H9 (cell line): Measurements from ENCODE around the gene TRIO. TPM values are rescaled to one million over a fixed set of nuclear protein-coding genes. Genes with fewer than 3 reads are reported as not detected.

ENCODE experiments used
- DNase-seq: peaks from one replicate; pipeline ENCODE4 v3.0.0-alpha.2; 2017
- H2AFZ ChIP-seq: one replicate; pipeline ENCODE4 v1.6.1; 2013; ENCODE audit warnings: mild to moderate bottlenecking, low read length, control low read depth, moderate library complexity
- H2AK5ac ChIP-seq: 2 replicates; pipeline ENCODE4 v1.6.1; 2013; ENCODE audit warnings: low read length, control low read depth, mixed read lengths; ENCODE audit not compliant: insufficient read length
- H2BK120ac ChIP-seq: one replicate; pipeline ENCODE4 v1.6.1; 2013; ENCODE audit warnings: low read depth, mild to moderate bottlenecking, low read length, control low read depth, inconsistent platforms; ENCODE audit not compliant: poor library complexity, severe bottlenecking
- H2BK12ac ChIP-seq: 2 replicates; pipeline ENCODE4 v1.6.1; 2013; ENCODE audit warnings: low read length, control low read depth, mixed read lengths, low read depth; ENCODE audit not compliant: insufficient read length
- H2BK15ac ChIP-seq: 2 replicates; pipeline ENCODE4 v1.6.1; 2013; ENCODE audit warnings: low read depth, low read length, control low read depth
- H2BK20ac ChIP-seq: one replicate; pipeline ENCODE4 v1.6.1; 2013; ENCODE audit warnings: low read depth, mild to moderate bottlenecking, low read length, control low read depth, inconsistent platforms; ENCODE audit not compliant: poor library complexity, severe bottlenecking
- H2BK5ac ChIP-seq: 2 replicates; pipeline ENCODE4 v1.6.1; 2013; ENCODE audit warnings: low read length, control low read depth, mixed read lengths; ENCODE audit not compliant: insufficient read length
- H3K14ac ChIP-seq: 2 replicates; pipeline ENCODE4 v1.6.1; 2013; ENCODE audit warnings: low read length, control low read depth; ENCODE audit not compliant: insufficient read depth
- H3K18ac ChIP-seq: 2 replicates; pipeline ENCODE4 v1.6.1; 2013; ENCODE audit warnings: low read depth, mild to moderate bottlenecking, mixed read lengths, low read length, control low read depth; ENCODE audit not compliant: insufficient read length
- H3K23ac ChIP-seq: 2 replicates; pipeline ENCODE4 v1.6.1; 2013; ENCODE audit warnings: low read length, control low read depth, mixed read lengths, low read depth; ENCODE audit not compliant: insufficient read length
- H3K23me2 ChIP-seq: 2 replicates; pipeline ENCODE4 v1.6.1; 2013; ENCODE audit warnings: low read depth, mild to moderate bottlenecking, mixed read lengths, low read length, control low read depth; ENCODE audit not compliant: insufficient read length, poor library complexity, severe bottlenecking
- H3K27ac ChIP-seq: 2 replicates; pipeline ENCODE4 v1.5.1; 2013; ENCODE audit warnings: low read length, control low read depth, mixed read lengths, low read depth; ENCODE audit not compliant: insufficient read length
- H3K27me3 ChIP-seq: 2 replicates; pipeline ENCODE4 v1.6.1; 2013; ENCODE audit warnings: low read length, control low read depth, inconsistent platforms; ENCODE audit not compliant: insufficient read depth
- H3K4ac ChIP-seq: 2 replicates; pipeline ENCODE4 v1.6.1; 2013; ENCODE audit warnings: low read depth, mild to moderate bottlenecking, control low read depth, inconsistent platforms, low read length, moderate library complexity
- H3K4me1 ChIP-seq: 2 replicates; pipeline ENCODE4 v1.6.1; 2013; ENCODE audit warnings: low read length, control low read depth, inconsistent platforms; ENCODE audit not compliant: insufficient read depth
- H3K4me2 ChIP-seq: 2 replicates; pipeline ENCODE4 v1.6.1; 2013; ENCODE audit warnings: low read length, control low read depth, mixed read lengths; ENCODE audit not compliant: insufficient read length, insufficient read depth
- H3K56ac ChIP-seq: 2 replicates; pipeline ENCODE4 v1.6.1; 2013; ENCODE audit warnings: low read depth, mild to moderate bottlenecking, mixed read lengths, low read length, control low read depth; ENCODE audit not compliant: insufficient read length
- H3K79me1 ChIP-seq: 2 replicates; pipeline ENCODE4 v1.6.1; 2013; ENCODE audit warnings: low read depth, mild to moderate bottlenecking, moderate library complexity, low read length, control low read depth, inconsistent platforms; ENCODE audit not compliant: insufficient read depth, poor library complexity, severe bottlenecking
- H3K79me2 ChIP-seq: 2 replicates; pipeline ENCODE4 v1.6.1; 2013; ENCODE audit warnings: low read length, control low read depth, inconsistent platforms; ENCODE audit not compliant: insufficient read depth
- H3K9ac ChIP-seq: 2 replicates; pipeline ENCODE4 v1.6.1; 2013; ENCODE audit warnings: low read length, control low read depth, mixed read lengths; ENCODE audit not compliant: insufficient read length; ENCODE audit errors: extremely low read depth
- H3K9me3 ChIP-seq: one replicate; pipeline ENCODE4 v1.6.1; 2013; ENCODE audit warnings: low read depth, low read length, inconsistent platforms; ENCODE audit not compliant: control insufficient read depth
- H3T11ph ChIP-seq: one replicate; pipeline ENCODE4 v1.6.1; 2013; ENCODE audit warnings: mild to moderate bottlenecking, low read length, control low read depth, inconsistent platforms
- H4K20me1 ChIP-seq: one replicate; pipeline ENCODE4 v1.6.1; 2013; ENCODE audit not compliant: control insufficient read depth, insufficient read length, insufficient read depth
- H4K5ac ChIP-seq: 2 replicates; pipeline ENCODE4 v1.6.1; 2013; ENCODE audit warnings: low read depth, mild to moderate bottlenecking, mixed read lengths, low read length, control low read depth; ENCODE audit not compliant: insufficient read length
- H4K8ac ChIP-seq: replicated peaks from 2 replicates; pipeline ENCODE4 v1.6.1; 2013; ENCODE audit warnings: low read length, control low read depth, mixed read lengths, low read depth; ENCODE audit not compliant: insufficient read length
- H4K91ac ChIP-seq: 2 replicates; pipeline ENCODE4 v1.6.1; 2013; ENCODE audit warnings: low read depth, mild to moderate bottlenecking, moderate library complexity, mixed read lengths, low read length, control low read depth; ENCODE audit not compliant: insufficient read length
- H3K27ac Mint-ChIP-seq, 3 experiments: 2 replicates in 2 of 3; 3 replicates in 1 of 3; pipeline ENCODE4 v1.8.0; 2020 to 2021; ENCODE audit warnings: mixed read lengths in 3 of 3, mild to moderate bottlenecking in 1 of 3, moderate library complexity in 1 of 3
- H3K27me3 Mint-ChIP-seq: 2 replicates; pipeline ENCODE4 v1.8.0; 2021; ENCODE audit warnings: low read depth, mild to moderate bottlenecking, moderate library complexity, mixed read lengths
- H3K36me3 Mint-ChIP-seq, 3 experiments: 2 replicates in 2 of 3; 3 replicates in 1 of 3; pipeline ENCODE4 v1.8.0; 2020 to 2021; ENCODE audit warnings: low read depth in 3 of 3, mixed read lengths in 3 of 3; ENCODE audit not compliant: insufficient read depth in 1 of 3
- H3K4me1 Mint-ChIP-seq, 2 experiments: 2 replicates each; pipeline ENCODE4 v1.8.0; 2020; ENCODE audit warnings: mixed read lengths in 2 of 2
- H3K4me3 Mint-ChIP-seq, 2 experiments: 2 replicates in 1 of 2; 3 replicates in 1 of 2; pipeline ENCODE4 v1.8.0; 2020 to 2021; ENCODE audit warnings: mild to moderate bottlenecking in 2 of 2, mixed read lengths in 2 of 2, moderate library complexity in 1 of 2
- H3K9me3 Mint-ChIP-seq, 2 experiments: 2 replicates in 1 of 2; 3 replicates in 1 of 2; pipeline ENCODE4 v1.8.0; 2020; ENCODE audit warnings: mild to moderate bottlenecking in 2 of 2, mixed read lengths in 2 of 2, moderate library complexity in 1 of 2
- CTCF ChIP-seq: fragments of 200-600 bp; sonication (generic); conservative IDR thresholded peaks from 3 replicates; pipeline ENCODE4 v1.8.0; 2021; ENCODE audit warnings: antibody characterized with exemption, mild to moderate bottlenecking
- WGBS: extraction: QIAGEN DNeasy Blood & Tissue Kit; methylation state at CpG from one replicate; pipeline ENCODE4 v1.1.7; 2013; ENCODE audit warnings: missing lambda C conversion rate, low lambda C conversion rate, mixed read lengths; ENCODE audit not compliant: insufficient read length; ENCODE audit errors: extremely low coverage; 5-methylcytosine and 5-hydroxymethylcytosine counted together
- total RNA-seq: library from RNA; stranded (reverse); gene quantifications from 2 replicates; pipeline ENCODE4 v1.2.1, GENCODE V29; 2021

TRIO gene
- total RNA-seq, 1 experiment from 2014 or later = 87.8 TPM

DNA sequence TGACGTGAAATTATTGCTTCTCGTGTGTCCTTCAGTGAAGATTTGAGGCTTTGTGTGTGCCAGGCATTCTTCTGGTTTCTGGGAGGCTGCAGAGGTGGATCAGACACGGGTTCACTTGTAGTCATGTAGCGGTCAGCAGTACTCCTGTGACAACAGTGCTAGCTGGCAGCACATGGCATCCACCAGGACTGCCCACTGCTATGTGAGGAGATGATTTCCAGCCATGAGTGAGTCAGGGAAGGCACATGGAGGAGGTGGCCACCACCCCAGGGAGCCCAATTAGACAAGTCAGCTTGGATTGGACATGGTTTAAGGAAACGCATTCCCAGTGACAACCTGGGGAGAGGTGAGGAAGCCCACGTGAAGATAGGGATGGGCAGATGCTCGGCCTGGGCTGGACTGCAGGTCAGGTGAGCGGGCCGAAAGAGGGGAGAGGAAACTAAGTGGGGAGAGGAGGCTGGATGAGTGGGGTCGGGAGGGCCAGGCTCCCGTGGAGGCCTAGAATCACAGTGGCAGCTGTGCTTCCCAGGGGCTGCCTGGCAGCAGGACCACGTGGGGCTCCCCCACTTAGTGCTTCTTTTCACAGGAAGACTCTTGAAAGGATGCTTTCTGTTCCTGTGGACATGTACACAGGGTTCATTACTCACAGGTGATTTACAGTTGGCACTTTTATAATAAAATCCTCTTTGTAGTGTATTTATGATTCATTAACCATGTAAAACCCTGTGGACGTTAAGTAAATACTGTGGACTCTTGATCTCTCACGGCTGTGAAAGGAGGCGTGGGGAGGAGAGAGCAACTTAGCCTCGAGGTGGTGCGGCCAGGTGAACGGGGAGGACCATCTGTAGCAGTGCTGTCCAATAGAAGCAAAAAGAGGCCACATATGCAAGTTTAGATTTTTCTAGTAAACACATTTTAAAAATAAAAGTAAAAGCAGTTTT lies 358.5 kb downstream of the TRIO start:
- Histone ChIP-seq H3K4me1 (no peaks in the 10 kb centered on the region), H3K27me3 (no peaks in the 10 kb centered on the region), H3K18ac (no peak overlapping the region), H2BK12ac (no peak overlapping the region), H3K79me2 (no peaks in the 10 kb centered on the region), H3K56ac (no peak overlapping the region), H2BK5ac (no peak overlapping the region), H3K27ac (no peak overlapping the region), H4K20me1 (no peaks in the 10 kb centered on the region), H2BK15ac (no peak overlapping the region), H3K4me2 (no peak overlapping the region), H3K4ac (no peak overlapping the region), H3K9me3 (no peaks in the 10 kb centered on the region), H3K9ac (no peak overlapping the region), H3K14ac (no peak overlapping the region), H3K23me2 (no peaks in the 10 kb centered on the region), H2AK5ac (no peak overlapping the region), H4K91ac (no peak overlapping the region), H2BK120ac (no peak overlapping the region), H3T11ph (no peak overlapping the region), H3K79me1 (no peaks in the 10 kb centered on the region), H2AFZ (no peak overlapping the region), H2BK20ac (no peak overlapping the region), H3K23ac (no peak overlapping the region), H4K5ac (no peak overlapping the region), H4K8ac (no peak overlapping the region)
- DNase-seq = no peak
- no CpG with 5 or more reads among the region's 18 CpGs for WGBS
- Mint-ChIP-seq H3K9me3 (no peaks in the 10 kb centered on the region), H3K4me1 (0 out of 4 replicates have a peak, but pooled peaks cover 0 to 2% of the 10 kb centered on the region in 2 experiments), H3K27me3 (no peaks in the 10 kb centered on the region; the same call in none of the 2 replicates), H3K36me3 (peaks cover 19 to 39% (median 38%) of the 10 kb centered on the region in 3 experiments; a peak in 6 of 7 replicates), H3K27ac (peak overlapping the region in 2 of 3 experiments; percentile 61 to 62; a peak in 2 of 7 replicates), H3K4me3 (no peak overlapping the region)
- no peak for TF ChIP-seq CTCF
